NT2/D1 (cell line): ENCODE measurements around the gene SEC23A.

Experiments
- SUZ12 ChIP-seq: IDR thresholded peaks from 2 replicates; pipeline ENCODE4 v1.6.1; 2011; ENCODE audit not compliant: insufficient read length, insufficient read depth; ENCODE audit errors: extremely low read depth
- YY1 ChIP-seq: IDR thresholded peaks from 2 replicates; pipeline ENCODE4 v1.6.1; 2011; ENCODE audit not compliant: insufficient read length, insufficient read depth
- ZNF274 ChIP-seq: IDR thresholded peaks from 2 replicates; pipeline ENCODE4 v1.6.1; 2011; ENCODE audit warnings: mild to moderate bottlenecking, low read depth, low read length

DNA sequence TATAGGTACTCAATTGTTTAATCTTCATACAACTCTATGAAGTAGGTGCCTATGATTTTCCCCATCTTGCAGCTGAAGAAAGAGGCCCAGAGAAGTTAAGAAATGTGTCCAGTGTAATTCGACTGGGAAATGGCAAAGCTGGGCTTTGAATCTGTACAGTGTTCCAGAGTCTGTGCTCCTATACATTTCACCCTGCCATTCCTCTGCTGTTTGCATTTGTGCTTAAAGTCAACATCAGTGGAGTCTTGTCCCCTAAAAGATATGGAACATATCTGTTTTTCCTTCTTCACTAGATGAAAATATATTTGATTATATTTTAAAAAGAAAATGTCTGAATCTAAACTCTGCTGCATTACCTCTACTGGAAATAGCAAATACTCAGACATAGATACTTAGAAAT lies 88.6 kb downstream of the SEC23A start:
- no peak for TF ChIP-seq SUZ12
- no peak for TF ChIP-seq ZNF274
- no peak for TF ChIP-seq YY1
